OCI-LY7 (cell line): ENCODE measurements around the gene DNMT3A.

Experiments used
- CTCF ChIP-seq: fragments of 200-600 bp; sonication (generic); conservative IDR thresholded peaks from 2 replicates; pipeline ENCODE4 v1.5.1; 2014; ENCODE audit warnings: mild to moderate bottlenecking, antibody characterized with exemption, low read length, moderate library complexity, mixed read lengths
- EZH2phosphoT487 ChIP-seq: fragments of 200-600 bp; sonication (generic); IDR thresholded peaks from 2 replicates; pipeline ENCODE4 v1.6.1; 2018; ENCODE audit warnings: low read depth, borderline replicate concordance, mild to moderate bottlenecking, mixed run types, antibody characterized with exemption, low read length, moderate library complexity, mixed read lengths

- TF ChIP-seq CTCF (no peak), EZH2phosphoT487 (no peak)
Observed at GRCh38 chr2:25371253-25372241, 29.8 kb upstream of the DNMT3A start.
